ENCODE measurements around the gene WTIP. TPM values are rescaled to one million over a fixed set of nuclear protein-coding genes. Genes with fewer than 3 reads are reported as not detected.

WTIP gene
- total and polyA plus RNA-seq, 2 of the 13 experiments (the other 11 are each of a cell fraction or from before 2014, with no cell fraction given) = 15.0 to 18.1 TPM

DNA sequence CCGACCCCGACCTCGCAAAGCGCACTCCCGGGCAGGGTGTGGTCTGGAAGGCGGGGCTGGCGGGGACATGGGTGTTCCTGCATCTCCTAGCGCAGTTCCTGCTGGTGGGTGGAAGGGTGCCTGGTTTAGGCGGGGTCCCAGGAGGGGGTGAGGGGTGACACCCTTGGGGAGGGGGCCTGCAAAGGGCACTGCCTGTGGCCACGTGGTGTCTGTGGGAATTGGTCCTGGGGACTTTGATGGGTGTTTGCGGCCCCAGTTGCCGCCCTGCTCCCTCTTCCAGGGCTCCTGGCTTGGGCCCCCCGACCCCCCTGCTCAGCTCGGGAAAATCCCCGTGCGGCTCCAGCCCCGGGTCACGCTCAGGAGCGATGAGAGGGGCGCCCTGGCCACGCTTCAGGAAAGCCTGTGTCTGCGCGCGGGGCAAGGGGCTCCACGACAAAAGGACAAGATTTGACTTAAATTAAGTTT, 19.1 kb downstream of the WTIP start:
- Histone ChIP-seq H4K20me1 (ENCODE audit: insufficient read depth, low read length) (no peaks in the 10 kb centered on the region), H3K4me3 (replicated peaks in 1 of 3; ENCODE audit: insufficient read depth in 1 of 3, low read depth in 2 of 3, low read length in 3 of 3) (no peak overlapping the region), H3K79me2 (ENCODE audit: insufficient read depth, low read length) (no peaks in the 10 kb centered on the region), H3K27me3 (ENCODE audit: control insufficient read depth in 1 of 2, insufficient read depth in 2 of 2, low read length in 2 of 2) (no peaks in the 10 kb centered on the region), H3K4me1 (ENCODE audit: insufficient read depth, low read length) (peaks cover 24% of the 10 kb centered on the region), H3K36me3 (replicated peaks in 1 of 2; ENCODE audit: control insufficient read depth in 1 of 2, insufficient read depth in 2 of 2, low read length in 2 of 2) (peaks cover 1 to 4% of the 10 kb centered on the region in 2 experiments; a peak in 1 of 5 replicates), H3K9me3 (ENCODE audit: low read length) (no peaks in the 10 kb centered on the region), H3K27ac (ENCODE audit: extremely low read length, insufficient read depth, low read length) (no peak overlapping the region), H3K9ac (ENCODE audit: insufficient read depth, low read depth, low read length) (no peak overlapping the region), H3K4me2 (ENCODE audit: low read depth, low read length) (no peak overlapping the region), H2AFZ (ENCODE audit: low read length) (no peak overlapping the region)
- 95% methylated on average over 11 of the region's 25 CpGs for WGBS (ENCODE audit: low lambda C conversion rate)
- BruUV-seq (replicated peaks) = no TSS peak
- in situ Hi-C loops (cut with HindIII; ENCODE audit: extremely low pct_ligation_motif_present, low pct_unique_long_range_greater_than_20kb) (loop anchor here (10.0 kb wide), 1 partner anchor 214 kb away; no protein-coding TSS in a partner anchor), intact Hi-C loops (cut with micrococcal nuclease; ENCODE audit: unreplicated experiment) (loop anchor here (1.0 kb wide), 2 partner anchors 29 to 212 kb away; no protein-coding TSS in a partner anchor)
- ChIA-PET CTCF (ENCODE audit: low intra/inter-chr PET ratio, low total read pairs) (interaction anchor here (0.7 to 3.9 kb wide), 3 partner anchors 30 to 212 kb away, joined by 4 to 42 read pairs (median 12); no protein-coding TSS in a partner anchor), POLR2A (no interaction called here)
- ATAC-seq = no peak
- TF ChIP-seq MAZ (IDR thresholded peaks at IDR 0.05; ENCODE audit: borderline replicate concordance, low read depth, low read length) (no peak), MAZ (CRISPR knock-in tag; IDR thresholded peaks at IDR 0.05; ENCODE audit: low read depth) (no peak), AHR (CRISPR knock-in tag; IDR thresholded peaks at IDR 0.05) (no peak), THYN1 (CRISPR knock-in tag; IDR thresholded peaks at IDR 0.05; ENCODE audit: borderline replicate concordance, low read depth) (no peak), PRPF4 (IDR thresholded peaks at IDR 0.05; ENCODE audit: low read depth, low read length, poor library complexity, severe bottlenecking) (no peak), RFX1 (IDR thresholded peaks at IDR 0.05) (no peak), ELF4 (CRISPR knock-in tag; IDR thresholded peaks at IDR 0.05; ENCODE audit: borderline replicate concordance) (no peak), ELF3 (CRISPR knock-in tag; IDR thresholded peaks at IDR 0.05) (no peak), ZNF460 (CRISPR knock-in tag; IDR thresholded peaks at IDR 0.05; ENCODE audit: borderline replicate concordance) (no peak), ZBTB1 (CRISPR knock-in tag; IDR thresholded peaks at IDR 0.05; ENCODE audit: borderline replicate concordance) (no peak), SIX1 (CRISPR knock-in tag; IDR thresholded peaks at IDR 0.05; ENCODE audit: borderline replicate concordance) (no peak), MBD4 (IDR thresholded peaks at IDR 0.05; ENCODE audit: borderline replicate concordance, low read length) (no peak)
- TF ChIP-seq, protein P1, sequence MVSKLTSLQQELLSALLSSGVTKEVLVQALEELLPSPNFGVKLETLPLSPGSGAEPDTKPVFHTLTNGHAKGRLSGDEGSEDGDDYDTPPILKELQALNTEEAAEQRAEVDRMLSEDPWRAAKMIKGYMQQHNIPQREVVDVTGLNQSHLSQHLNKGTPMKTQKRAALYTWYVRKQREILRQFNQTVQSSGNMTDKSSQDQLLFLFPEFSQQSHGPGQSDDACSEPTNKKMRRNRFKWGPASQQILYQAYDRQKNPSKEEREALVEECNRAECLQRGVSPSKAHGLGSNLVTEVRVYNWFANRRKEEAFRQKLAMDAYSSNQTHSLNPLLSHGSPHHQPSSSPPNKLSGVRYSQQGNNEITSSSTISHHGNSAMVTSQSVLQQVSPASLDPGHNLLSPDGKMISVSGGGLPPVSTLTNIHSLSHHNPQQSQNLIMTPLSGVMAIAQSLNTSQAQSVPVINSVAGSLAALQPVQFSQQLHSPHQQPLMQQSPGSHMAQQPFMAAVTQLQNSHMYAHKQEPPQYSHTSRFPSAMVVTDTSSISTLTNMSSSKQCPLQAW (CRISPR knock-in tag; IDR thresholded peaks at IDR 0.05) = no peak
- TF ChIP-seq, protein P2, sequence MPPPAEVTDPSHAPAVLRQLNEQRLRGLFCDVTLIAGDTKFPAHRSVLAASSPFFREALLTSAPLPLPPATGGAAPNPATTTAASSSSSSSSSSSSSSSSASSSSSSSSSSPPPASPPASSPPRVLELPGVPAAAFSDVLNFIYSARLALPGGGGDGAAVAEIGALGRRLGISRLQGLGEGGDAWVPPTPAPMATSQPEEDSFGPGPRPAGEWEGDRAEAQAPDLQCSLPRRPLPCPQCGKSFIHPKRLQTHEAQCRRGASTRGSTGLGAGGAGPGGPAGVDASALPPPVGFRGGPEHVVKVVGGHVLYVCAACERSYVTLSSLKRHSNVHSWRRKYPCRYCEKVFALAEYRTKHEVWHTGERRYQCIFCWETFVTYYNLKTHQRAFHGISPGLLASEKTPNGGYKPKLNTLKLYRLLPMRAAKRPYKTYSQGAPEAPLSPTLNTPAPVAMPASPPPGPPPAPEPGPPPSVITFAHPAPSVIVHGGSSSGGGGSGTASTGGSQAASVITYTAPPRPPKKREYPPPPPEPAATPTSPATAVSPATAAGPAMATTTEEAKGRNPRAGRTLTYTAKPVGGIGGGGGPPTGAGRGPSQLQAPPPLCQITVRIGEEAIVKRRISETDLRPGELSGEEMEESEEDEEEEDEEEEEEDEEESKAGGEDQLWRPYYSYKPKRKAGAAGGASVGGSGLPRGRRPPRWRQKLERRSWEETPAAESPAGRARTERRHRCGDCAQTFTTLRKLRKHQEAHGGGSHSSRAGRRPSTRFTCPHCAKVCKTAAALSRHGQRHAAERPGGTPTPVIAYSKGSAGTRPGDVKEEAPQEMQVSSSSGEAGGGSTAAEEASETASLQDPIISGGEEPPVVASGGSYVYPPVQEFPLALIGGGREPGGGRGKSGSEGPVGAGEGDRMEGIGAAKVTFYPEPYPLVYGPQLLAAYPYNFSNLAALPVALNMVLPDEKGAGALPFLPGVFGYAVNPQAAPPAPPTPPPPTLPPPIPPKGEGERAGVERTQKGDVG (CRISPR knock-in tag; IDR thresholded peaks at IDR 0.05; ENCODE audit: borderline replicate concordance) = no peak
- TF ChIP-seq, protein P3, sequence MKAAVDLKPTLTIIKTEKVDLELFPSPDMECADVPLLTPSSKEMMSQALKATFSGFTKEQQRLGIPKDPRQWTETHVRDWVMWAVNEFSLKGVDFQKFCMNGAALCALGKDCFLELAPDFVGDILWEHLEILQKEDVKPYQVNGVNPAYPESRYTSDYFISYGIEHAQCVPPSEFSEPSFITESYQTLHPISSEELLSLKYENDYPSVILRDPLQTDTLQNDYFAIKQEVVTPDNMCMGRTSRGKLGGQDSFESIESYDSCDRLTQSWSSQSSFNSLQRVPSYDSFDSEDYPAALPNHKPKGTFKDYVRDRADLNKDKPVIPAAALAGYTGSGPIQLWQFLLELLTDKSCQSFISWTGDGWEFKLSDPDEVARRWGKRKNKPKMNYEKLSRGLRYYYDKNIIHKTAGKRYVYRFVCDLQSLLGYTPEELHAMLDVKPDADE (CRISPR knock-in tag; IDR thresholded peaks at IDR 0.05) = no peak
- TF ChIP-seq, protein P4, sequence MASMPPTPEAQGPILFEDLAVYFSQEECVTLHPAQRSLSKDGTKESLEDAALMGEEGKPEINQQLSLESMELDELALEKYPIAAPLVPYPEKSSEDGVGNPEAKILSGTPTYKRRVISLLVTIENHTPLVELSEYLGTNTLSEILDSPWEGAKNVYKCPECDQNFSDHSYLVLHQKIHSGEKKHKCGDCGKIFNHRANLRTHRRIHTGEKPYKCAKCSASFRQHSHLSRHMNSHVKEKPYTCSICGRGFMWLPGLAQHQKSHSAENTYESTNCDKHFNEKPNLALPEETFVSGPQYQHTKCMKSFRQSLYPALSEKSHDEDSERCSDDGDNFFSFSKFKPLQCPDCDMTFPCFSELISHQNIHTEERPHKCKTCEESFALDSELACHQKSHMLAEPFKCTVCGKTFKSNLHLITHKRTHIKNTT (CRISPR knock-in tag; IDR thresholded peaks at IDR 0.05) = no peak
- TF ChIP-seq, protein P5, sequence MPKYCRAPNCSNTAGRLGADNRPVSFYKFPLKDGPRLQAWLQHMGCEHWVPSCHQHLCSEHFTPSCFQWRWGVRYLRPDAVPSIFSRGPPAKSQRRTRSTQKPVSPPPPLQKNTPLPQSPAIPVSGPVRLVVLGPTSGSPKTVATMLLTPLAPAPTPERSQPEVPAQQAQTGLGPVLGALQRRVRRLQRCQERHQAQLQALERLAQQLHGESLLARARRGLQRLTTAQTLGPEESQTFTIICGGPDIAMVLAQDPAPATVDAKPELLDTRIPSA (CRISPR knock-in tag; IDR thresholded peaks at IDR 0.05; ENCODE audit: borderline replicate concordance) = no peak
- DNase-seq (ENCODE audit: low spot score) = no peak
- FAIRE-seq = no peak
